ENCODE data around the gene POLA1.

- TF ChIP-seq SUZ12 (IDR thresholded peaks at IDR 0.05; ENCODE audit: extremely low read depth, insufficient read depth, insufficient read length) = no peak
- no peak for TF ChIP-seq YY1 (IDR thresholded peaks at IDR 0.05; ENCODE audit: insufficient read depth, insufficient read length)
Measured at GRCh38 chrX:25039036-25039435, 345.3 kb downstream of the POLA1 start.

Data from NT2/D1 (cell line).